ENCODE results near the gene SLC31A1.

DNA sequence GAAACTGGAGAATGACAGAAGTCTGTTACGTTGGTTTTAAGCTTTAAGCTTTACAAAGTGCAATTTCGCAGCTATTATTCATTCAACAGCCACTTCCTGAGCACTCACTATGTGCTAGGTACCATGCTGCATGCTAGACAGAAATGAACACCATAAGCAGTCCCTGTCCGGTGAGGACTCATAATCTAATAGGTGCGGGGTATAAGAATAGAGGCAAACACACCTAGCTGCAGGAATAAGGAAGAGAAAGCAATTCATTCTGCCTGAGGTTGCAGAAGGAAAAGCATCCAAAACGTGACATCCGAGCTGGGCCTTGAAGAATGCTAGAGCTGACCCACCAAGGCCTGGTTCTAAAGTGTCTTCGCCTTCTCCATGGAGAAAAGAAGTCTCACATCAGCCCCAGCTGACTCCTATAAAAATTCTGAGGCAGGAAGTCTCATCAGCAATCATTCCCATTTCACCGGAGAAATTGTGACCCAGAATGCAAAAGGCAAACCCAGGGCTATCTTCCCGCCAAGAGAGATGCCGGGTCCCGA is 809 bp upstream of the SLC31A1 start:
- TF ChIP-seq, protein P1, sequence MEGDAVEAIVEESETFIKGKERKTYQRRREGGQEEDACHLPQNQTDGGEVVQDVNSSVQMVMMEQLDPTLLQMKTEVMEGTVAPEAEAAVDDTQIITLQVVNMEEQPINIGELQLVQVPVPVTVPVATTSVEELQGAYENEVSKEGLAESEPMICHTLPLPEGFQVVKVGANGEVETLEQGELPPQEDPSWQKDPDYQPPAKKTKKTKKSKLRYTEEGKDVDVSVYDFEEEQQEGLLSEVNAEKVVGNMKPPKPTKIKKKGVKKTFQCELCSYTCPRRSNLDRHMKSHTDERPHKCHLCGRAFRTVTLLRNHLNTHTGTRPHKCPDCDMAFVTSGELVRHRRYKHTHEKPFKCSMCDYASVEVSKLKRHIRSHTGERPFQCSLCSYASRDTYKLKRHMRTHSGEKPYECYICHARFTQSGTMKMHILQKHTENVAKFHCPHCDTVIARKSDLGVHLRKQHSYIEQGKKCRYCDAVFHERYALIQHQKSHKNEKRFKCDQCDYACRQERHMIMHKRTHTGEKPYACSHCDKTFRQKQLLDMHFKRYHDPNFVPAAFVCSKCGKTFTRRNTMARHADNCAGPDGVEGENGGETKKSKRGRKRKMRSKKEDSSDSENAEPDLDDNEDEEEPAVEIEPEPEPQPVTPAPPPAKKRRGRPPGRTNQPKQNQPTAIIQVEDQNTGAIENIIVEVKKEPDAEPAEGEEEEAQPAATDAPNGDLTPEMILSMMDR (conservative IDR thresholded peaks at IDR 0.05; ENCODE audit: low read depth in 2 of 2) = no peak
- TF ChIP-seq EZH2 (IDR thresholded peaks at IDR 0.05; ENCODE audit: low read depth, unreplicated experiment) (no peak), POLR2AphosphoS5 (IDR thresholded peaks at IDR 0.05; ENCODE audit: low read depth) (no peak), STAT1 (IDR thresholded peaks at IDR 0.05; ENCODE audit: unreplicated experiment) (no peak), JUNB (IDR thresholded peaks at IDR 0.05; ENCODE audit: unreplicated experiment) (no peak), ZNF114 (CRISPR knock-in tag; IDR thresholded peaks at IDR 0.05) (no peak), CREB1 (CRISPR knock-in tag; IDR thresholded peaks at IDR 0.05; ENCODE audit: low read depth) (no peak), EZH2phosphoT487 (IDR thresholded peaks at IDR 0.05; ENCODE audit: unreplicated experiment) (no peak)
- TF ChIP-seq, protein P2, sequence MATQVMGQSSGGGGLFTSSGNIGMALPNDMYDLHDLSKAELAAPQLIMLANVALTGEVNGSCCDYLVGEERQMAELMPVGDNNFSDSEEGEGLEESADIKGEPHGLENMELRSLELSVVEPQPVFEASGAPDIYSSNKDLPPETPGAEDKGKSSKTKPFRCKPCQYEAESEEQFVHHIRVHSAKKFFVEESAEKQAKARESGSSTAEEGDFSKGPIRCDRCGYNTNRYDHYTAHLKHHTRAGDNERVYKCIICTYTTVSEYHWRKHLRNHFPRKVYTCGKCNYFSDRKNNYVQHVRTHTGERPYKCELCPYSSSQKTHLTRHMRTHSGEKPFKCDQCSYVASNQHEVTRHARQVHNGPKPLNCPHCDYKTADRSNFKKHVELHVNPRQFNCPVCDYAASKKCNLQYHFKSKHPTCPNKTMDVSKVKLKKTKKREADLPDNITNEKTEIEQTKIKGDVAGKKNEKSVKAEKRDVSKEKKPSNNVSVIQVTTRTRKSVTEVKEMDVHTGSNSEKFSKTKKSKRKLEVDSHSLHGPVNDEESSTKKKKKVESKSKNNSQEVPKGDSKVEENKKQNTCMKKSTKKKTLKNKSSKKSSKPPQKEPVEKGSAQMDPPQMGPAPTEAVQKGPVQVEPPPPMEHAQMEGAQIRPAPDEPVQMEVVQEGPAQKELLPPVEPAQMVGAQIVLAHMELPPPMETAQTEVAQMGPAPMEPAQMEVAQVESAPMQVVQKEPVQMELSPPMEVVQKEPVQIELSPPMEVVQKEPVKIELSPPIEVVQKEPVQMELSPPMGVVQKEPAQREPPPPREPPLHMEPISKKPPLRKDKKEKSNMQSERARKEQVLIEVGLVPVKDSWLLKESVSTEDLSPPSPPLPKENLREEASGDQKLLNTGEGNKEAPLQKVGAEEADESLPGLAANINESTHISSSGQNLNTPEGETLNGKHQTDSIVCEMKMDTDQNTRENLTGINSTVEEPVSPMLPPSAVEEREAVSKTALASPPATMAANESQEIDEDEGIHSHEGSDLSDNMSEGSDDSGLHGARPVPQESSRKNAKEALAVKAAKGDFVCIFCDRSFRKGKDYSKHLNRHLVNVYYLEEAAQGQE (IDR thresholded peaks at IDR 0.05; ENCODE audit: unreplicated experiment) = no peak
- TF ChIP-seq, protein P3, sequence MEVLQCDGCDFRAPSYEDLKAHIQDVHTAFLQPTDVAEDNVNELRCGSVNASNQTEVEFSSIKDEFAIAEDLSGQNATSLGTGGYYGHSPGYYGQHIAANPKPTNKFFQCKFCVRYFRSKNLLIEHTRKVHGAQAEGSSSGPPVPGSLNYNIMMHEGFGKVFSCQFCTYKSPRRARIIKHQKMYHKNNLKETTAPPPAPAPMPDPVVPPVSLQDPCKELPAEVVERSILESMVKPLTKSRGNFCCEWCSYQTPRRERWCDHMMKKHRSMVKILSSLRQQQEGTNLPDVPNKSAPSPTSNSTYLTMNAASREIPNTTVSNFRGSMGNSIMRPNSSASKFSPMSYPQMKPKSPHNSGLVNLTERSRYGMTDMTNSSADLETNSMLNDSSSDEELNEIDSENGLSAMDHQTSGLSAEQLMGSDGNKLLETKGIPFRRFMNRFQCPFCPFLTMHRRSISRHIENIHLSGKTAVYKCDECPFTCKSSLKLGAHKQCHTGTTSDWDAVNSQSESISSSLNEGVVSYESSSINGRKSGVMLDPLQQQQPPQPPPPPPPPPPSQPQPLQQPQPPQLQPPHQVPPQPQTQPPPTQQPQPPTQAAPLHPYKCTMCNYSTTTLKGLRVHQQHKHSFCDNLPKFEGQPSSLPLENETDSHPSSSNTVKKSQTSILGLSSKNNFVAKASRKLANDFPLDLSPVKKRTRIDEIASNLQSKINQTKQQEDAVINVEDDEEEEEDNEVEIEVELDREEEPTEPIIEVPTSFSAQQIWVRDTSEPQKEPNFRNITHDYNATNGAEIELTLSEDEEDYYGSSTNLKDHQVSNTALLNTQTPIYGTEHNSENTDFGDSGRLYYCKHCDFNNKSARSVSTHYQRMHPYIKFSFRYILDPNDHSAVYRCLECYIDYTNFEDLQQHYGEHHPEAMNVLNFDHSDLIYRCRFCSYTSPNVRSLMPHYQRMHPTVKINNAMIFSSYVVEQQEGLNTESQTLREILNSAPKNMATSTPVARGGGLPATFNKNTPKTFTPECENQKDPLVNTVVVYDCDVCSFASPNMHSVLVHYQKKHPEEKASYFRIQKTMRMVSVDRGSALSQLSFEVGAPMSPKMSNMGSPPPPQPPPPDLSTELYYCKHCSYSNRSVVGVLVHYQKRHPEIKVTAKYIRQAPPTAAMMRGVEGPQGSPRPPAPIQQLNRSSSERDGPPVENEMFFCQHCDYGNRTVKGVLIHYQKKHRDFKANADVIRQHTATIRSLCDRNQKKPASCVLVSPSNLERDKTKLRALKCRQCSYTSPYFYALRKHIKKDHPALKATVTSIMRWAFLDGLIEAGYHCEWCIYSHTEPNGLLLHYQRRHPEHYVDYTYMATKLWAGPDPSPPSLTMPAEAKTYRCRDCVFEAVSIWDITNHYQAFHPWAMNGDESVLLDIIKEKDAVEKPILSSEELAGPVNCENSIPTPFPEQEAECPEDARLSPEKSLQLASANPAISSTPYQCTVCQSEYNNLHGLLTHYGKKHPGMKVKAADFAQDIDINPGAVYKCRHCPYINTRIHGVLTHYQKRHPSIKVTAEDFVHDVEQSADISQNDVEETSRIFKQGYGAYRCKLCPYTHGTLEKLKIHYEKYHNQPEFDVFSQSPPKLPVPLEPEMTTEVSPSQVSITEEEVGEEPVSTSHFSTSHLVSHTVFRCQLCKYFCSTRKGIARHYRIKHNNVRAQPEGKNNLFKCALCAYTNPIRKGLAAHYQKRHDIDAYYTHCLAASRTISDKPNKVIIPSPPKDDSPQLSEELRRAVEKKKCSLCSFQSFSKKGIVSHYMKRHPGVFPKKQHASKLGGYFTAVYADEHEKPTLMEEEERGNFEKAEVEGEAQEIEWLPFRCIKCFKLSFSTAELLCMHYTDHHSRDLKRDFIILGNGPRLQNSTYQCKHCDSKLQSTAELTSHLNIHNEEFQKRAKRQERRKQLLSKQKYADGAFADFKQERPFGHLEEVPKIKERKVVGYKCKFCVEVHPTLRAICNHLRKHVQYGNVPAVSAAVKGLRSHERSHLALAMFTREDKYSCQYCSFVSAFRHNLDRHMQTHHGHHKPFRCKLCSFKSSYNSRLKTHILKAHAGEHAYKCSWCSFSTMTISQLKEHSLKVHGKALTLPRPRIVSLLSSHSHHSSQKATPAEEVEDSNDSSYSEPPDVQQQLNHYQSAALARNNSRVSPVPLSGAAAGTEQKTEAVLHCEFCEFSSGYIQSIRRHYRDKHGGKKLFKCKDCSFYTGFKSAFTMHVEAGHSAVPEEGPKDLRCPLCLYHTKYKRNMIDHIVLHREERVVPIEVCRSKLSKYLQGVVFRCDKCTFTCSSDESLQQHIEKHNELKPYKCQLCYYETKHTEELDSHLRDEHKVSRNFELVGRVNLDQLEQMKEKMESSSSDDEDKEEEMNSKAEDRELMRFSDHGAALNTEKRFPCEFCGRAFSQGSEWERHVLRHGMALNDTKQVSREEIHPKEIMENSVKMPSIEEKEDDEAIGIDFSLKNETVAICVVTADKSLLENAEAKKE (CRISPR knock-in tag; IDR thresholded peaks at IDR 0.05) = no peak

All from GM23338 (cell line).